Adrenal gland (tissue), 5 donors: Measurements from ENCODE around the gene TNNI3K.

ENCODE experiments used
- POLR2A ChIP-seq, 2 donors: fragments of 450-650 bp; IDR thresholded peaks; one replicate each; pipeline ENCODE4 v1.6.1; 2017; ENCODE audit warnings: antibody characterized with exemption in 2 of 2, mild to moderate bottlenecking in 2 of 2, moderate library complexity in 1 of 2
- TF ChIP-seq, protein P1 (sequence below), 6 experiments: fragments of 450-650 bp in 4 of 6; fragments of 200-600 bp in 2 of 6; sonication (generic) in 1 of 6; IDR thresholded peaks; 1 replicate in 5 of 6; 2 replicates in 1 of 6; pipeline versions ENCODE4 v1.5.1 to v1.8.0; 2016 to 2021; ENCODE audit warnings: antibody characterized with exemption in 6 of 6, mild to moderate bottlenecking in 2 of 6, moderate library complexity in 1 of 6
- donor health status: DM: no; HTN: no; CAD: no.

GRCh38 chr1:74422421-74423292 lies 187.5 kb downstream of the TNNI3K start:
- TF ChIP-seq, protein P1, sequence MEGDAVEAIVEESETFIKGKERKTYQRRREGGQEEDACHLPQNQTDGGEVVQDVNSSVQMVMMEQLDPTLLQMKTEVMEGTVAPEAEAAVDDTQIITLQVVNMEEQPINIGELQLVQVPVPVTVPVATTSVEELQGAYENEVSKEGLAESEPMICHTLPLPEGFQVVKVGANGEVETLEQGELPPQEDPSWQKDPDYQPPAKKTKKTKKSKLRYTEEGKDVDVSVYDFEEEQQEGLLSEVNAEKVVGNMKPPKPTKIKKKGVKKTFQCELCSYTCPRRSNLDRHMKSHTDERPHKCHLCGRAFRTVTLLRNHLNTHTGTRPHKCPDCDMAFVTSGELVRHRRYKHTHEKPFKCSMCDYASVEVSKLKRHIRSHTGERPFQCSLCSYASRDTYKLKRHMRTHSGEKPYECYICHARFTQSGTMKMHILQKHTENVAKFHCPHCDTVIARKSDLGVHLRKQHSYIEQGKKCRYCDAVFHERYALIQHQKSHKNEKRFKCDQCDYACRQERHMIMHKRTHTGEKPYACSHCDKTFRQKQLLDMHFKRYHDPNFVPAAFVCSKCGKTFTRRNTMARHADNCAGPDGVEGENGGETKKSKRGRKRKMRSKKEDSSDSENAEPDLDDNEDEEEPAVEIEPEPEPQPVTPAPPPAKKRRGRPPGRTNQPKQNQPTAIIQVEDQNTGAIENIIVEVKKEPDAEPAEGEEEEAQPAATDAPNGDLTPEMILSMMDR (IDR thresholded peaks at IDR 0.05): no peak
- no peak for TF ChIP-seq POLR2A (IDR thresholded peaks at IDR 0.05)
